Measurements from ENCODE around the gene KLHL4.

DNA sequence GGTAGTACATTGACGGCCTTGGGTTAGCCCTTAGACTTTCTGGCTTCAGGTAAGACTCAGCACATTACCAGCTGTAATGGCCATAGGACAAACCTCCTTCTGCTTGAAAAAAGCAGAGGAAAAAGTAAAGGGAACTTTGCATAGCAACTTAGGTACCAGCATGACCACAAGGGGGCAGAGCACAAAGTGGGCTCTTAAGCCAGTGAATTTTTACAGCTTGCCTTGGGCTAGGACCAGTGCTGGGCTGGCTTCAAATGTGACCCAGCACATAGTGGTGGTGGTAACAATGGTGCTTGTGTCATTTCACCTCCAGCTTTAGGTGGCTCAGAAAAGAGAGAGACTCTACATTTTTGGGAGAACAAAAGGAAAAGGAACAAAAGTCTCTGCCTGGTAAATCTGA lies 66.1 kb downstream of the KLHL4 start:
- TF ChIP-seq, protein P1, sequence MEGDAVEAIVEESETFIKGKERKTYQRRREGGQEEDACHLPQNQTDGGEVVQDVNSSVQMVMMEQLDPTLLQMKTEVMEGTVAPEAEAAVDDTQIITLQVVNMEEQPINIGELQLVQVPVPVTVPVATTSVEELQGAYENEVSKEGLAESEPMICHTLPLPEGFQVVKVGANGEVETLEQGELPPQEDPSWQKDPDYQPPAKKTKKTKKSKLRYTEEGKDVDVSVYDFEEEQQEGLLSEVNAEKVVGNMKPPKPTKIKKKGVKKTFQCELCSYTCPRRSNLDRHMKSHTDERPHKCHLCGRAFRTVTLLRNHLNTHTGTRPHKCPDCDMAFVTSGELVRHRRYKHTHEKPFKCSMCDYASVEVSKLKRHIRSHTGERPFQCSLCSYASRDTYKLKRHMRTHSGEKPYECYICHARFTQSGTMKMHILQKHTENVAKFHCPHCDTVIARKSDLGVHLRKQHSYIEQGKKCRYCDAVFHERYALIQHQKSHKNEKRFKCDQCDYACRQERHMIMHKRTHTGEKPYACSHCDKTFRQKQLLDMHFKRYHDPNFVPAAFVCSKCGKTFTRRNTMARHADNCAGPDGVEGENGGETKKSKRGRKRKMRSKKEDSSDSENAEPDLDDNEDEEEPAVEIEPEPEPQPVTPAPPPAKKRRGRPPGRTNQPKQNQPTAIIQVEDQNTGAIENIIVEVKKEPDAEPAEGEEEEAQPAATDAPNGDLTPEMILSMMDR (IDR thresholded peaks at IDR 0.05) = peak in 1 of 5 experiments; percentile 21
- no peak for TF ChIP-seq POLR2AphosphoS5 (IDR thresholded peaks at IDR 0.05)
- no peak for TF ChIP-seq POLR2A (IDR thresholded peaks at IDR 0.05)
- TF ChIP-seq EP300 (IDR thresholded peaks at IDR 0.05; ENCODE audit: low read depth) = no peak
